ENCODE results near the gene TRAP1. TPM values are rescaled to one million over a fixed set of nuclear protein-coding genes. Genes with fewer than 3 reads are reported as not detected.

Gene TRAP1
- 121 and 143 TPM in 2 replicates for total RNA-seq

DNA sequence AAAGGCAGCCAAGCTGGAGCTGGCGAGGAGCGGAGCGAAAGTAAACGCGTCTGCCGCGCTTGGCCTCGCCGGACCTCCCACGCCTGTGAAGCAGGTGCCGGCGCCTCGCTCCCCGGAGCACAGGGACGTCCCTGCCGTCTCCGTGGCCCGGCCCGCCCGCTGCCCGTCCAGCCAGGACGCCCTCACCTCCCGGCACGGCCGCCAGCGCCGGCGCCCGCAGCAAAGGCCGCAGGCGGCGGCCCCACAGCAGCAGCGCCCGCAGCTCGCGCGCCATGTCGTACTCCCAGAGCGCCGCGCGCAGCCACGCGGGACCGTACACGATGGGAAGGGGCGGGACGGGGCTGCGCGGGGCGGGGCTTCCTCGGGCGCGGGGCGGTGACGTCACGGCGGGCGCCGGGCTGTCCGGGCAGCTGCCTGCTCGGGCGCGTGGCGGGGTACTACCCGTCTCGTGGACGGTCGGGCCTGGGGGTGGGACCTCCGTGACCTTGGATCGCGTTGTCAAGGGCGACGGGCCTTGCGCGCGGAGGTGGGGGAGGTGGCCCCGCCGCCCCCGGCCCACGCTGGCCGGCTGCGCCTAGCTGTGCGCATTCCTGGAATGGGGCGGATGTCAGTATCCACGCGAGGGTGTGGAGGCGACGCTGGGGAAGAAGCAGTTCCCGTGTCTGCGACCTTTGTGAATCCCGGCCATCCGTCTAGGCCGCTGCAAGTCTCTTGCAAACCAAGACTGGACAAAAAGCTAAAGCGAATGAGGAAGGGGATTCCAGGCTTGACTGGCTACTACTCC lies at the start of gene TRAP1:
Gene TRAP1 (minus strand): TSS at position 290 of the 784 bp plus-strand sequence. CDS start 16 bp downstream, at position 274.

GRCh38 chr16:3654249-3654991 lies 62.9 kb downstream of the TRAP1 start, which contains the start of gene DNASE1:
DNASE1 (plus strand) TSS chr16:3654691; CDS start chr16:3655374, 683 bp downstream.

GRCh38 chr16:3611146-3611975 lies 106.0 kb downstream of the TRAP1 start, which contains the start of gene SLX4:
SLX4 (minus strand) TSS chr16:3611606; CDS start chr16:3608964, 2,642 bp downstream.

Other genes starting within 250 kb of the TRAP1 start
- gene C16orf90, start 222.0 kb downstream of the TRAP1 start, total RNA-seq, result not detected in 2 replicates
- 9.2 and 24.7 TPM in 2 replicates for gene CLUAP1, start 216.5 kb downstream of the TRAP1 start, total RNA-seq
- under 0.01 and 0.07 TPM in 2 replicates for gene NLRC3, start 140.1 kb downstream of the TRAP1 start, total RNA-seq
- 3.4 and 5.3 TPM in 2 replicates for gene SLX4, start 105.9 kb downstream of the TRAP1 start, total RNA-seq
- 6.8 and 19.4 TPM in 2 replicates for gene DNASE1, start 62.8 kb downstream of the TRAP1 start, total RNA-seq
- 12.3 and 33.5 TPM in 2 replicates for gene CREBBP, start 163.2 kb upstream of the TRAP1 start, total RNA-seq

Measured in nasal cavity respiratory epithelium epithelial cell of viscerocranial mucosa (primary cell).